NT2/D1 (cell line): ENCODE results near the gene AGBL1.
"Not testable (repeated sequence)": the region's sequence is repeated elsewhere in the genome, so short reads cannot be mapped to it uniquely, and the experiment has no call there.

ENCODE experiments used
- DNase-seq: peaks from one replicate; pipeline ENCODE4 v3.0.0-alpha.2; 2011; ENCODE audit warnings: low read depth, low spot score
- H3K27me3 ChIP-seq: 2 replicates; pipeline ENCODE4 v1.6.0; 2011; ENCODE audit warnings: mild to moderate bottlenecking; ENCODE audit not compliant: insufficient read length, insufficient read depth
- H3K36me3 ChIP-seq: 2 replicates; pipeline ENCODE4 v1.6.1; 2011; ENCODE audit warnings: mild to moderate bottlenecking, low read length, mixed read lengths; ENCODE audit not compliant: insufficient read depth, insufficient read length
- H3K4me1 ChIP-seq: 2 replicates; pipeline ENCODE4 v1.5.1; 2011; ENCODE audit not compliant: insufficient read depth, insufficient read length
- H3K4me3 ChIP-seq: 2 replicates; pipeline ENCODE4 v1.5.1; 2011; ENCODE audit warnings: low read depth; ENCODE audit not compliant: insufficient read length
- H3K9ac ChIP-seq: 2 replicates; pipeline ENCODE4 v1.6.0; 2011; ENCODE audit warnings: low read depth; ENCODE audit not compliant: insufficient read length
- H3K9me3 ChIP-seq: 2 replicates; pipeline ENCODE4 v1.5.1; 2011; ENCODE audit warnings: mild to moderate bottlenecking, low read length; ENCODE audit not compliant: insufficient read depth
- SUZ12 ChIP-seq: IDR thresholded peaks from 2 replicates; pipeline ENCODE4 v1.6.1; 2011; ENCODE audit not compliant: insufficient read length, insufficient read depth; ENCODE audit errors: extremely low read depth
- YY1 ChIP-seq: IDR thresholded peaks from 2 replicates; pipeline ENCODE4 v1.6.1; 2011; ENCODE audit not compliant: insufficient read length, insufficient read depth
- ZNF274 ChIP-seq: IDR thresholded peaks from 2 replicates; pipeline ENCODE4 v1.6.1; 2011; ENCODE audit warnings: mild to moderate bottlenecking, low read depth, low read length

The AGBL1 gene

DNA sequence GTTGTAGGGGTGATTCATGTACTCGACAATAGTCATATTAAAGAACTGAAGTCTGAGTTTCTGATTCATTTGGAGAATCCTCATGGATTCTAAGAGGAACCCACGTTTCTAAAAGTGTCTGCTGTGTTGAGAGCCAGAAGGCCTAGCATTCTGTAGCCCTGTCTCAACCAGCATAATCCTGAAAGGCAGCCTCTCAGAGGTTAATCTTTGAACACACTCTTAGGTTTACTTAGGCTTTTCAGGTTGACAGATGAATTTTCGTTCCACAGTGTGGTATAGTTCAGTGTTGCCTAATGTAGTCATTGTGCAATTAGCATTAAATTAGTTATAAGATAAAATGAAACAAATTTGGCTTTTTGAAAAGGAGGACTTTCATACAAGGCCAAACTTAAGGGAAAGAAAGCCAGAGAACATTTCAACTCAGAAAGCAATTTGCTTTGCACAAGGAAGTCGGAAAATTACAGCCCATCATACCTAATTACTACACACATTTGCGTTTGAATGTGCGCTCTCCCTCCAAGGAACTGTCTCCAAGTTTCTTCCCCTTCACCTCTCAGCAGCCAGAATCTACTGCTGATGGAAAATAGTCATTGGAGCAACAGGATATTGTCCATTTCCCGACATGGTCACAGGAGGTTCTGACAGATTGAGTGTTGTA lies 42.0 kb downstream of the AGBL1 start:
- H3K27me3 ChIP-seq, result no peaks in the 10 kb centered on the region
- peak; percentile 5 for DNase-seq
- no peak overlapping the region for H3K4me3 ChIP-seq
- H3K4me1 ChIP-seq, result no peaks in the 10 kb centered on the region
- no peaks in the 10 kb centered on the region for H3K36me3 ChIP-seq
- H3K9me3 ChIP-seq, result peaks cover 7% of the 10 kb centered on the region; the same call in 1 of the 2 replicates
- H3K9ac ChIP-seq, result no peak overlapping the region
- TF ChIP-seq ZNF274 (no peak), YY1 (no peak), SUZ12 (no peak)

DNA sequence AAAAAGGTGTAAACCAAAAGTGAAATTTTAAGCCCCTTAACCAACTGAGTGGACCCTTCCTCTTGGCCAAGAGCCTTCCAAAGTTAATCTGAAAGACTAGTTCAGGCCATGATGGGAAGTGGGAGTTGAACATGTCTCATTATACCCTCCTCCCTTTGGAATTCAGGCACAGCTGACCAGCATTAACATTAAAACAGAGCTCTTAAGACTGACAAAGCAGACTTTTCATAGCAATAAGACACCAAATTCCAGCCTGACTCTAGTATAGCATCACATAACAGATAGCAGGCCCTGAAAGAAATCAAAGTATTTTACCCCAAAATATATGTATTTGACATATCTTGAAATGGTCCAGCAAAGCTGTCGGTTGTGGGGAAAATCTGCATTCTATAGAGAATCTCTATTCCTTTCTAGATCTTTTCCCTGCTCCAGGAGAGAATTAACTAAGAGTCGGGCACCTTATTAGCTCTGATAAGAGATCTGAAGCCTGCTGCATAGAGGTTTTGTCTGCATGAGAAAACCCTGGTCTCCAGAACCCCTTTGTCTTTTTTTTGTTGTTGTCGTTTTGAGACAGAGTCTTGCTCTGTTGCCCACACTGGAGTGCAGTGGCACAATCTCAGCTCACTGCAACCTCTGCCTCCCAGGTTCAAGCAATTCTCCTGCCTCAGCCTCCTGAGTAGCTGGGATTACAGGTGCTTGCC lies 43.2 kb downstream of the AGBL1 start:
- not testable (repeated sequence) for H3K9me3 ChIP-seq, H3K36me3 ChIP-seq, H3K9ac ChIP-seq, H3K27me3 ChIP-seq, H3K4me1 ChIP-seq, H3K4me3 ChIP-seq
- DNase-seq, result peak; percentile 54

DNA sequence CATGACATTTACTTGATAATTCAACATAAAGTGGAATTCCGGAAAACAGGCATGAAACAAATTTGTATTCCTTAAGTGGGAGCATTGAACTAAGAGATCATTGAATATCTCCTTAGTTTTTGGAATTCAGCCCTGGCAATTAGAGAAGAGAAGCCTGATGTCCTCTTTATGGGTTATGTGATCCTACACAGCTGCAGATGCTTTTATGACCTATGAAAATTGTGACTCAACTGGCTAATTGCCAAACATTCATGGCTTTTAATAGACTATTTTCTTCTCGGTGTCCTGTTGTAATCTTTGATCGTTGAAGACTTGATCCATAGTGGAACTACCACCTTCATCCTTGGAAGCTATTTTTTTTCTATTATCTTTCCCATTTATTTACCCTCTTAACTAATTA lies 46.1 kb downstream of the AGBL1 start:
- no peak for DNase-seq
- Histone ChIP-seq H3K9ac (no peak overlapping the region), H3K9me3 (peaks cover 7% of the 10 kb centered on the region; the same call in 1 of the 2 replicates), H3K36me3 (no peaks in the 10 kb centered on the region), H3K4me3 (no peak overlapping the region), H3K27me3 (no peaks in the 10 kb centered on the region), H3K4me1 (no peaks in the 10 kb centered on the region)
- TF ChIP-seq YY1, result no peak
- no peak for TF ChIP-seq SUZ12
- TF ChIP-seq ZNF274, result no peak

DNA sequence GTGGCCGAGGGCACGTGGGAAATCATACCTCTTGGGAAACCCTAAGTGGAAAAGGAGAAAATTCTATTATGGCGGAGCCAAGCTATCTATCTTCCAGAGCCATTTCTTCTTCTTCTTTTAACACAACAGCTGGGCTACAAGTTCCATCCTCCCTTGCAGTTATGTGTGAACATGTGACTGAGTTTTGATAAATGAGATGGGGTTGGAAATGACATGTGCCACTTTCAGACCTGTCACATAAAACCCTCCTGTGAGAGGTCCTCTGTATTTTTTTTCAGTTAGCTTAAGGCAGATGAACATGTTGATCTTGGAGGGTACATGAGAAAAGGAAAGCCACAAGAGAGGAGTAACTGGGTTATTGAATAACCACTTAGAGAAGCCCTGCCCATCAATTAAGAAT lies 47.9 kb downstream of the AGBL1 start:
- no peaks in the 10 kb centered on the region for H3K4me1 ChIP-seq
- H3K27me3 ChIP-seq, result no peaks in the 10 kb centered on the region
- H3K9me3 ChIP-seq, result no peaks in the 10 kb centered on the region
- no peak for DNase-seq
- H3K36me3 ChIP-seq, result no peaks in the 10 kb centered on the region
- no peak overlapping the region for H3K9ac ChIP-seq
- TF ChIP-seq ZNF274, result no peak
- no peak for TF ChIP-seq SUZ12
- no peak for TF ChIP-seq YY1
- H3K4me3 ChIP-seq, result no peak overlapping the region

DNA sequence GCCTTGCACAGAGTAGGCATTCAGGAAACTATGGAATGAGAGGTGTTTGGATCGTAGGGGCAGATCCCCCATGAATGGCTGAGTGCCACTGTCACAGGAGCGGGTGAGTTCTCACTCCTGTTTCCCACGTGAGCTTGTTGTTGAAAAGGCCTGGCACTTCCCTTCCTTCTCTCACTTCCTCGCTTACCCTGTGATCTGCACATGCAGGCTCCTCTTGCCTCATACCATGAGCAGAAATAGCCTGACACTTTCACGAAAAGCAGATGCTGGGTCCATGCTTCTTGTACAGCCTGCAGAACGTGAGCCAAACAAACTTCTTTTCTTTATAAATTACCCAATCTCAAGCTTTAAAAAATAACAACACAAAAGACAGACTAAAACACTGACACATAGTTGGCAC lies 55.4 kb downstream of the AGBL1 start:
- H3K36me3 ChIP-seq, result no peaks in the 10 kb centered on the region
- H3K4me3 ChIP-seq, result no peak overlapping the region
- H3K9me3 ChIP-seq, result no peaks in the 10 kb centered on the region
- TF ChIP-seq YY1 (no peak), ZNF274 (no peak), SUZ12 (no peak)
- no peak overlapping the region for H3K9ac ChIP-seq
- H3K4me1 ChIP-seq, result no peaks in the 10 kb centered on the region
- no peaks in the 10 kb centered on the region for H3K27me3 ChIP-seq
- DNase-seq, result no peak

DNA sequence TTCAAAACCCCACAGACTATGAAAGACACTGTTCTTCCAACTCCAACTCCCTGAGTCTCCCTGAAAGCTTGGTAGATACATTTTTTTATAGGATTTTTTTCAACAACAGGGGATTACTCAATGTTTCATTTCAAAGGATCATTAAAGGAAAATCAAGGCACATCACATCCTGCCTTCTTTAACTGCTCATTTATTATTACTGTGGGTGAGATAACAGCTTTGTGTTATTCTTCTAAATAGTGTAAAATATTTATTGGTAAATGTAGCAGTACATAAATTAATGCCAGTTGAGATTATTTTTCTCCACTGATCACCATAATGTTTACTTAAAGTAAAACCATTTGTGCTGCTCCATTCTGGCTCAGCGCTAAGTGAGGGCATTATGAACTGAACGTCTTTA lies 57.2 kb downstream of the AGBL1 start:
- H3K27me3 ChIP-seq, result no peaks in the 10 kb centered on the region
- H3K9ac ChIP-seq, result no peak overlapping the region
- TF ChIP-seq SUZ12 (no peak), YY1 (no peak), ZNF274 (no peak)
- no peaks in the 10 kb centered on the region for H3K4me1 ChIP-seq
- H3K36me3 ChIP-seq, result no peaks in the 10 kb centered on the region
- H3K9me3 ChIP-seq, result no peaks in the 10 kb centered on the region
- H3K4me3 ChIP-seq, result no peak overlapping the region
- DNase-seq, result no peak

DNA sequence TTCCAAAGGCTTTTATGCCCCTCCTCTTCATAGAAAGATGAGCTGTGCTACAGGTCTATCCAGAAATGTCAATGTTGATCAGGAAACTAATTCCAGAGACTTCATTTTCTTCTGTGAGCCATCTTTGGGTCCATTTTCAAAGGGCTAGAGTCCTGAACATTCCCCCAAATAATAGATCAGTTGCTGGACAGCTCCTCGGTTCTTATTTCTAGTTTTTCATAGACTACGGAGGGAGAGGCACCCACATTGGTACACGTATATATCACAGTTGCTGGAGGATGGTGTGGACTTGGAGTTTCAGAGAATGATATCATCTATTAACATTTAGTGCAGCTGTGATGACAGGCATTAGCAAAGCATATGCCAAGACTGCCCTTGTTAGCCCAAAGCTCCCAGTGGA lies 59.1 kb downstream of the AGBL1 start:
- no peak for TF ChIP-seq YY1
- no peak for TF ChIP-seq SUZ12
- TF ChIP-seq ZNF274, result no peak

More for the DNA sequence above, 59.1 kb downstream of the AGBL1 start:
- Histone ChIP-seq H3K9me3 (no peaks in the 10 kb centered on the region), H3K27me3 (no peaks in the 10 kb centered on the region), H3K9ac (no peak overlapping the region), H3K4me1 (no peaks in the 10 kb centered on the region), H3K36me3 (no peaks in the 10 kb centered on the region), H3K4me3 (no peak overlapping the region)
- no peak for DNase-seq
